RPMI8226 (cell line): ENCODE results near the gene GAL3ST2.
"Not testable (repeated sequence)": the region's sequence is repeated elsewhere in the genome, so short reads cannot be mapped to it uniquely, and the experiment has no call there.

Experiments
- DNase-seq: peaks from one replicate; pipeline ENCODE4 v3.0.0-alpha.2; 2015

GAL3ST2 gene

GRCh38 chr2:241748468-241749256 is 28.0 kb upstream of the GAL3ST2 start:
- DNase-seq: no peak

- DNase-seq: no peak
Measured at GRCh38 chr2:241750076-241750840, 26.4 kb upstream of the GAL3ST2 start.

DNA sequence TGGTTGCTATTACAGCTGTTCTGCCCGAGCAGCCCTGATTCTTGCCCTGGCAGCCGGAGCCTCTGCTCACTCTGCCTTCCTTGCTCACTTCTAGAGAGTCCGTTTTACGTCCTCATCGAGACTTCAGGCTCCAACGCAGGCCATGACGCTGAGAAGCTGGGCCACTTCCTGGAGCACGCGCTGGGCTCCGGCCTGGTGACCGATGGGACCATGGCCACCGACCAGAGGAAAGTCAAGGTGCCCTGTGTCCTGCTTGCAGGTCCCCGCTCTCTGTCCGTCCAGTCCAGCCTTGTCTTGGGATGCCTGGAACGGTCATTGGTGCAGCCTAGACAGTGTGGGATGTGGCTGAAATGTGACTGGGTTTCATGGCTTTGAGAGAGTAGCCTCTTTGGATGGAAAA is 25.5 kb upstream of the GAL3ST2 start:
- no peak for DNase-seq

GRCh38 chr2:241751776-241752175 is 24.8 kb upstream of the GAL3ST2 start:
- no peak for DNase-seq

- no peak for DNase-seq
Measured at GRCh38 chr2:241752253-241752652, 24.4 kb upstream of the GAL3ST2 start.

GRCh38 chr2:241752689-241753276 is 23.8 kb upstream of the GAL3ST2 start:
- no peak for DNase-seq

- no peak for DNase-seq
Measured at GRCh38 chr2:241753493-241753892, 23.1 kb upstream of the GAL3ST2 start.

GRCh38 chr2:241754042-241754441 is 22.6 kb upstream of the GAL3ST2 start:
- DNase-seq: no peak

GRCh38 chr2:241755166-241755565 is 21.5 kb upstream of the GAL3ST2 start:
- no peak for DNase-seq

GRCh38 chr2:241755777-241756176 is 20.8 kb upstream of the GAL3ST2 start:
- DNase-seq: no peak

GRCh38 chr2:241759067-241759807 is 17.4 kb upstream of the GAL3ST2 start:
- no peak for DNase-seq

DNA sequence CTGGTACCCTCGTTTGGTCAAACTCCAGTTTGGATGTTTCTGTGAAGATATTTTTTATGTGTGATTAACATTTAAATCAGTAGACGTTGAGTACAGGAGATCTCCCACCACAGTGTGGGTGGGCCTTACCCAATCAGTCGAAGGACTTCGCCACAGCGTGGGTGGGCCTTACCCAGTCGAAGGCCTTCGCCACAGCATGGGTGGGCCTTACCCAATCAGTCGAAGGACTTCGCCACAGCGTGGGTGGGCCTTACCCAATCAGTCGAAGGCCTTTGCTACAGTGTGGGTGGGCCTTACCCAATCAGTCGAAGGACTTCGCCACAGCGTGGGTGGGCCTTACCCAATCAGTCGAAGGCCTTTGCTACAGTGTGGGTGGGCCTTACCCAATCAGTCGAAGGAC is 16.7 kb upstream of the GAL3ST2 start:
- not testable (repeated sequence) for DNase-seq

- no peak for DNase-seq
Measured at GRCh38 chr2:241760301-241760771, 16.3 kb upstream of the GAL3ST2 start.

DNA sequence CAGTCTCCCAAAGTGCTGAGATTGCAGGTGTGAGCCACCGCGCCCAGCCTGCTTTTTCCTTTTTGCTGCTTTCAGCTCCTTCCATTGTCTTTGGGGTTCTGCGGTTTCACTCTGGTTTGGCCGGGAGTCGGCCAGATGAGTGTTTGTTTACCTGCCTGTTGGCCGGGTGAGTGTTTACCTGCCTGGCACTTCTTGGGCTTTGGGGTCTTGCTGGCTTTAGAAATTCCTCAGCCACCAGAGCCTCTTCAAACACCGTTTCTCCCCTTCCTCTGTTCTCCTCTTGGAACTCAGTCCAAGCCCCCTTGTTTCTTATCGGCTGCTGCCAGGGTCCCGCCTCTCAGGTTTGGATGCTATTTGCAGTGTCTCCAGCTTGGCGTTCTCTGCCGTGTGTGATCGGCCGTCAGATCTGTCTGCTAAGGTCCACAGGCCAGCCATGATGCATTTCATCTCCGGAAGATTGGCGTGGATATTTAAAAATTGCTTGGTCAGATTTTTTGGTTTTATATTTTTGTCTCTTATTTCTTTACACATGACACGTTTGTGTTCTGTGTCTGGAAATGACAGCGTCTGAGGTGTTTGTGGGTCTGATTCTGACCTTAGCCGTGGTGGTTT is 14.2 kb upstream of the GAL3ST2 start:
- no peak for DNase-seq

GRCh38 chr2:241762933-241763369 is 13.7 kb upstream of the GAL3ST2 start:
- no peak for DNase-seq

- no peak for DNase-seq
Measured at GRCh38 chr2:241763551-241764274, 12.9 kb upstream of the GAL3ST2 start.

DNA sequence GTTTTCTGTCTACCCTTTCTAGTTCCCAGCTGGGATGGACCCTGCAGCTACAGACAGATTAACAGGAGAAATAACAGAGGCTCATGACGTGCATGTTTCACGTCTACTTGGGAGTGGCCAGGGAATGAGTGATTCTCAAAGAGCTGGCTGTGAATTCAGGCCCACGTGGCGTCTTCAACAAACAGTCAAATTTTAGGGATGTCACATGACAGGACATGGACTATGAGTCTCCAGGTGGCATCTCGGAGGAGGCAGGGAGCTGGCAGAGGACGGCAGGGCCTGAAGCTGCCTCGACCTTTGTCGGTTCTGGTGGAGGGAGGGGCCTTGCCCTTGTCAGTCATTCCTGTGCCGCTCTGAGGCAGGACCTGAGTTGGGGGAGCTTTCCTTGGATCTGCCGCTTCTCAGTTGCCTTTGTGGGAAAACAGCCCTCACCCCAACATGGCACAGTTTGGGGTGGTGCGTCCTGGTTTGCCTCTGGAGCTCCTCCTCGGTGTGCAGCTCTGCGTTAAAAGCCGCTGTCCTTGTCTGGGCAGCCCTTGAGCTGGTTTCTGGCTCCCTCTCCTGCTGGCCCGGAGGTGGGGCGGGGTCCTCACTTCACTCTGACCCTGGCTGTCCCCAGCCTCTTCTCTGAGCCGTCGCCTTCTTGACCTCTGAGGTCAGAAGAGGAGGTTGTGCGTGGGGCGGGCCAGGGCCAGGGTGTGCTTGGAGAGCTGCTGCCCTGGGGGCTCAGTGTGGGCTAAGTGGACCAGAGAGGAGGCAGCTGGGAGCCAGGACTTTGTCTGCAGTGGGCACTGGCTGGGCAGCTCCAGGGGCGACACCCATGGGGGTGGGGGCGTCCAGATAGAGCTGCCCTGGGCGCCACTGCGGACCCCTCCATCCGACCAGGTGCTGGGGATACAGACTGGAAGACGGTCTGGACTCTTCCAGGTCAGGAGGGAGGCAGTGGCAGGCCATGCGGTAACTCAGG is 12.1 kb upstream of the GAL3ST2 start:
- no peak for DNase-seq

DNA sequence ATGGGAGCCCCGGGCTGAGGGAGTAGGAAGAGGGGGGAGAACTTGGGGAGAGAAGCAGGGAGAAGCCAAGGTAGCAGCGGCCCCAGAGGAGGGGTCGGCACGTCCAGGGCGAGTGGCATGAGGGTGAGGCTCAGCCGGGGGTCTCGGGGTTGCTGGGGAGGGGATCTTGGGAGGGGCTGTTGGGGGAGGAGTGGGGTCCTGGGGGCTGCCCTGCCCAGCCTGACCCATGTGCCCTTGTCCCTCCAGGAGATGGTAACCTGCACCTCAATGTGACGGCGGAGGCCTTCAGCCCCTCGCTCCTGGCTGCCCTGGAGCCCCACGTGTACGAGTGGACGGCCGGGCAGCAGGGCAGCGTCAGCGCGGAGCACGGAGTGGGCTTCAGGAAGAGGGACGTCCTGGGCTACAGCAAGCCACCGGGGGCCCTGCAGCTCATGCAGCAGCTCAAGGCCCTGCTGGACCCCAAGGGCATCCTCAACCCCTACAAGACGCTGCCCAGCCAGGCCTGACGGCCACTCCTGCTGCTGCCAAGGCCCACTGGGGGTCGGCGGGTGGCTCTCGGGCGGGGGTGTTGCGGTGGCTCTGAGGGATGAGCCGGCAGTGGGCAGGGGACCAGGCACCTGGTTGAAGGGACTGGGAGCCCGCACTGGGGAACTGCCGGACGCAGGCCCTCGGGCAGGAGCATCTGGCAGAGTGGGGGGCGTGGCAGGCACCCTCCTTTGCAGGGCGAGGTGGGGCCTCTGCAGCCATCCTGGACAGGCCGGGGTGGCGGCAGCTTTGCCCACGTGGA is 9.0 kb upstream of the GAL3ST2 start:
- DNase-seq: no peak

DNA sequence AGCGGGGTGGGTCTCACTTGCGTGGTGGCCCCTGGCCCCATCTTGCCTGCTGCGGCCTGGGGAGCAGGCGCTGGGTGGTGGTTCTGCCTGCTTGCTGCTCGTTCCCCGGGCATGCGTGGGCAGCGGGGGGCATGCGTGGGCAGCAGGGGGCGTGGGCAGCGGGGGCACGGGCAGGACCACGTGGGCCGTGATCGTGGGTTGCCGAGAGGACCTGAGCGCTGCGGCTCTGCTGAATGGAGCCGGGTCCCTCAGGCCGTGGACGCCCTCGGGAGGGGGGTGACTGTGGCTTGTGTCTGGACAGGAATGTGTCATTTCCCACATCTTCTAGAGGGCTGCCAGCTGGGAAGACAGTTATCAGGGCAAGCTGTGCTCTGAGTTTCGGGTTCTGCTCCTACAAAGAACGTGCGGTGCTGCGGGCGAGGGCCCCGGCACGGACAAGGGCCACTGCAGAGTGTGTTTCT is 8.3 kb upstream of the GAL3ST2 start:
- no peak for DNase-seq

DNA sequence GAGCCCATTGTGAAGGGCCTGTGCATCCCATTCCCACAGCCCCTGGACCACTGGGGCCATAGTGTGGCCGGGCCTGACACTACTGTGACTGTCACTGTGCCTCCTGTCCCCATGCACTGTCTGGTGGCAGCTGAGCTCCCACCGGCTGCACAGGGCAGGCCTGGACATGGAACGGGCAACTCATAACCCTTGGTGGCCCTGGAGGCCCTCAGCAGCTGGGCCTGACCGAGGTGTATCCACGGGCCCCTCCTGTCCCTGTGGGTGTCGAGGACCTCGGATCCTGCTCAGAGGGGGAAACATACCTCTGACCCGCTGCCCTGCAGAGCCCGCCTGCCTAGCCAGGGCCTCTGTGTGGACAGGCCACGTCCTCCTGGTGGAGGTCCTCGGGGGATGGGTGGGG is 7.8 kb upstream of the GAL3ST2 start:
- no peak for DNase-seq
